HG03135 (cell line): ENCODE measurements around the gene INSIG1.

Experiments
- ATAC-seq: cut with Tn5 transposase; IDR thresholded peaks from one replicate; pipeline ENCODE4 v1.9.1; 2021; ENCODE audit warnings: mild to moderate bottlenecking, moderate library complexity; ENCODE audit not compliant: unreplicated experiment

The INSIG1 gene

DNA sequence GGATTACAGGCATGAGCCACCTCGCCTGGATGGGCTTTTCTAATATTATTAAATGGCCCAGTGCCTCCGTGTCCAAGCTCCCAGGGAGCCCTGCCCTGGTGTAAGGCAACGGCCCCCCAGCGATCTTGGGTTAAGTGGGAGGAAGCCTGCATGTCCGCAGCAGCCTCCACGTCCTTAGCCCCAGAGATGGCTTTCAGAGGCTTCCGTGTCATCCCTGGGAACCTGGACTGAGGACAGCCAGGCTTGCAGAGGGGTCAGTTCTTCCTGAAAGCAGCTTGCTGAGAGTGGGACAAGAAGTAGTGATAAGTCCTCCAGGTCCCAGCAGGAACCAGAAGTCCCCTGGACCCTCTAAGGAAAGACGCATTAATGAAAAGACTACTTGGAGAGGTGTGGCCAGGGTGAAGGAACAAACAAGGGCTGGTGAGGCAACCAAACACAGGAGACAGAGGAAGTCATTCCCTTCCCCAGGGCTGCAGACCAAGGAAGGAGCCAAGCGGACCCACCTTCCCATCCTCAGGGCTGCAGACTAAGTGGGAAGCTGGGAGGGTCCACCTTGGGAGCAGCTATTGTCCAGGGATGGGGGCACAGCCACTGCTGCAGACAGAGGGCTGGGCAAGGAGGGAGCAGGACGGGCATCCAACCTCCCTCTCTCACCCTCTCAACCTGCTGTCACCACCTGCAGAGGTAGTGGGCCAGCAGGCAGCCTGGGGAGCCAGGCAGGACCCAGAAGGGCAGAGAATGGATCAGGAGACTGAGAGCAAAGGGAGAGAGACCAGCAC lies 13.0 kb upstream of the INSIG1 start:
- no peak for ATAC-seq

- no peak for ATAC-seq
Observed at GRCh38 chr7:155285423-155285822, 12.3 kb upstream of the INSIG1 start.

DNA sequence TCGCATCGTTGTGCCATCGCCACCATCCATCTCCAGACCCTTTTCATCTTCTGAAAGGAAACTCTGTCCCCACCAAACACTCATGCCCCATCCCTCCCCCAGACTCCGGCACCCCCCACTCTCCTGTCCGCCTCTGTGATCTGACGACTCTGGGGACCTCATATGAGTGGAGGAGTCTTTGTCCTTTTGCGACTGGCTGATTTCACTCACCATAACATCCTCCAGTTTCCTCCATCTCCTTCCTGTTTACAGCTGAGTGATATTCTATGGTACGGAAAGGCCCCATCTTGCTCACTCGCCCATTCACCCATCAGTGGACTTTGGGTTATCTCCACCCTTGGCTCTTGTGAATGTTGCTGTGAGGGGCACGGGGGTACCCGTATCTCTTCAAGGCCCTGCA lies 11.8 kb upstream of the INSIG1 start:
- no peak for ATAC-seq

DNA sequence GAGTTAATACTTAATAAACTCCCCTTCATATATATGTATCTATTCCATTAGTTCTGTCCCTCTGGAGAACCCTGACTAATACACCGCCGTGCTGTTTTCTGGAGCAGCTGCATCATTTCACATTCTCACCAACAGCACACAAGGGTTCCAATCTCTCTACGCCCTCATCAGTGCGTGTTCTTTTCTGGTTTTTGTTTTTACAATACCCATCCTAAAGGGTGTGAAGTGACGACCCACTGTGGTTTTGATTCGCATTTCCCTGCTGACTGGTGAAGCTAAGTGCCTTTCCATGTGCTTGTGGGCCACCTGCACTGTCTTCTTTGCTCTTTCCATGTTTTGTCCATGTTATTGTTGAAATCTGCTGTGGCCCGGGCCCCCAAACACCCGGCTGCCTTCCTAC lies 11.0 kb upstream of the INSIG1 start:
- no peak for ATAC-seq

DNA sequence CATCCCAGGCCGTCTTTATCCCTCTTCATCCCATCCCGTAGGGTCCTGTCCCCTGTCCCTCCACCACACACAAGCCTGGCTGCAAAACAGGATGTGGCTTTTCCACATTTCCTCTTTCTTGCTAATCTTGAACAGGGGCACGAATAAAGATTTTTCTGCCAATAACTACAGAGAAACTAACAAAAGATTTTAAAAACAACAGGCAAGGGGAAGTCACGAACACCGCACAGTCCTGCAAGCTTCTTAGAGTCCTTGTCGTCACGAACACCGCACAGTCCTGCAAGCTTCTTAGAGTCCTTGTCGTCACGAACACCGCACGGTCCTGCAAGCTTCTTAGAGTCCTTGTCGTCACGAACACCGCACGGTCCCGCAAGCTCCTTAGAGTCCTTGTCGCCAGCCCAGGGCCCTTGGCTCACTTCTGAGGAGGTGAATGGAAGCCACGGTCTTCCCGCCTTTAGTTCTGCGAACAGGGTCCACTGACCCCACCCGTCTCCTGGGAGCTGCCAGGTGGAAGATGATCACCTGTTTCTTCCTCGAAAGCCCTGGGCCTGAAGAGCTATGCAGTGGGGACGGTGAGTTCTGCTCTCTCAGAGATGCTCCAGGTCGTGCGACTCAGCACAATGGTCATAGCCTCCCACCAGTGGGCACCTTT lies 10.3 kb upstream of the INSIG1 start:
- ATAC-seq = no peak

DNA sequence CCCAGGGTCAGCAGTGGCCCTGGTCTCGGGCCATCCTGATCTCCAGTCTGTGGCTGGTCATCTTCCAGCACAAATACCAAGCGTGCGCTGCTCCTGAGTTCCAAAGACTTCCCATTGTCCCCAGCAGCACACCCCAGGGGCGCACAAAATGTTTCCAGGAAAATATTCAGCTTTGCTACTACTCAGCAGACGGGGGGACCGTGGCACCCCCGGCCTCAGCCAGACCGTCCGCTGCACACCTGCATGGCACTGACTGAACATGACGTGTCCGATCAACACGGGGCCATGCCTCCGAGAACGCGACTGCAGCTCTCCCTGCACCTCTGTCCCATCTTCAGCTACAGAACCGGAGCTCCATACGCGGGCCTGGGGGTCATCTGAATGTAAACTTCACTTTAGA lies 9.6 kb upstream of the INSIG1 start:
- ATAC-seq = no peak

DNA sequence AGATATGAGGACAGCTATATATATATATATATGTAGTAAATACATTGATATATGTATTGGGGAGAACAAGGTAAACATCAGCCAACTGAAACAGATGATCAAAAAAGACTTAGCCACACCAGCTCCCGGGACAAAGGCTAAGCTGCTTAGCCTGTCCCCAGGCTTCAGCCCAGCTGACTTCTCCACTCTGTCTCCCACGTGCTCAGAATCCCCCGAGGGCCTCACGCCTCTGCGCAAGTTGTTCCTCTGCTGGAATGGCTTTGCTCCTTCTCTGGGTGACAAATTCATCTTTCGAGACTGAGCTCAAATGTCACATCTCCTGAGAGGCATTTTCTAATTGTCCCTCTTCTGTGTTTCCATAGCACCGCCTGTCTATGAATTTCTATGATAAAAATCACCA lies 8.6 kb upstream of the INSIG1 start:
- no peak for ATAC-seq

GRCh38 chr7:155289949-155290501 lies 7.7 kb upstream of the INSIG1 start:
- ATAC-seq = no peak

- no peak for ATAC-seq
Observed at GRCh38 chr7:155291045-155291530, 6.6 kb upstream of the INSIG1 start.

DNA sequence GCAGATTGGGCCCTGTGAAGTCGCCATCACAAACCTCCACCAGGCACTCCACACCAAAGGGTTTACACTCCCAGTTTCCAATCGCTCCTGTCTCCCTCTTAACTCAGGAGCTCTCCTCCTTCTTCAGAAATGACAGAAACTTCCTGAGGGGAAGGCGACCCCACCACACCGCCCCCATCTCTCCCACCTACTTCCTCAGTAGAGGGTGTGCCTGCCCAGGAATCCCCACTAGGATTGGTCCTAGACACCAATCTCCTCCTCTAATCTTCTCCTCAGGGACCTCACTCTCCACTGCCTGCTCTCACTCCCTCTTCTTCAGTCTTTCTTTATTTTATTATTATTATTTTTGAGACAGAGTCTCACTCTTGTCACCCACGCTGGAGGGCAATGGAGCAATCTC lies 5.9 kb upstream of the INSIG1 start:
- ATAC-seq = no peak

- ATAC-seq = no peak
Observed at GRCh38 chr7:155292680-155293226, 4.9 kb upstream of the INSIG1 start.

DNA sequence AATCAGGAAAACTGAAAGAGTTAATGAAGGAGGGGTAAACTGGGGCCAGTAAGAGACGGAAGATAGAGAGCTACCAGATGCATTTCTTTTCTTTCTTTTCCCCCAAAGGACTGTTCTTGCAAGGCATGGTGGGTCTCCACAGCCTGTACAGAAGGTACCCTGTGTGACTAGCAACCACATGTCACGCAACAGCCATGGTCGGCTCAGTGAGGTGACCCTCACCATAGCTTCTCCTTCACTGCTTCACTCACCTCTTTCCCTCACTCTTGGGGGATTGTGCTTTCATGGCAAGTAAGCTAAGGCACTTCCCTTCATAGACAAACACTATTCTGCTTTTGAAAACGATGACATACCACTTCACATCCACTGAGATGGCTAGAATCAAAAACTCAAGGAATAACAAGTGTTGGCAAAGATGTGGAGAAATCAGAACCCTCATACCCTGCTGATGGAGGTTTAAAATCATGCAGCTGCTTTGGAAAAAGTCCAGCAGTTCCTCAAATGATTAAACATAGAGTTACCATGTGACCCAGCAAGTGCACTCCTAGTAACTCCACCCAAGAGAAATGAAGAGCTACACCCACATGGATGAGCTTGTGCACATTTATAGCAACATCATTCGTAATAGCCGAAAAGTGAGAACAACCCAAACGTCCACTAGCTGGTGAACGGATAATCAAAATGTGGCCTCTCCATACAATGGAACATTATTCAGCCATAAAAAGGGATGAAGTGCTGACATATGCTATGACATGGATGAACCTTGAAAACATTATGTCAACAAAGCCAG lies 3.8 kb upstream of the INSIG1 start:
- ATAC-seq = no peak

- ATAC-seq = no peak
Observed at GRCh38 chr7:155294511-155294778, 3.2 kb upstream of the INSIG1 start.

GRCh38 chr7:155295511-155295910 lies 2.2 kb upstream of the INSIG1 start:
- no peak for ATAC-seq

DNA sequence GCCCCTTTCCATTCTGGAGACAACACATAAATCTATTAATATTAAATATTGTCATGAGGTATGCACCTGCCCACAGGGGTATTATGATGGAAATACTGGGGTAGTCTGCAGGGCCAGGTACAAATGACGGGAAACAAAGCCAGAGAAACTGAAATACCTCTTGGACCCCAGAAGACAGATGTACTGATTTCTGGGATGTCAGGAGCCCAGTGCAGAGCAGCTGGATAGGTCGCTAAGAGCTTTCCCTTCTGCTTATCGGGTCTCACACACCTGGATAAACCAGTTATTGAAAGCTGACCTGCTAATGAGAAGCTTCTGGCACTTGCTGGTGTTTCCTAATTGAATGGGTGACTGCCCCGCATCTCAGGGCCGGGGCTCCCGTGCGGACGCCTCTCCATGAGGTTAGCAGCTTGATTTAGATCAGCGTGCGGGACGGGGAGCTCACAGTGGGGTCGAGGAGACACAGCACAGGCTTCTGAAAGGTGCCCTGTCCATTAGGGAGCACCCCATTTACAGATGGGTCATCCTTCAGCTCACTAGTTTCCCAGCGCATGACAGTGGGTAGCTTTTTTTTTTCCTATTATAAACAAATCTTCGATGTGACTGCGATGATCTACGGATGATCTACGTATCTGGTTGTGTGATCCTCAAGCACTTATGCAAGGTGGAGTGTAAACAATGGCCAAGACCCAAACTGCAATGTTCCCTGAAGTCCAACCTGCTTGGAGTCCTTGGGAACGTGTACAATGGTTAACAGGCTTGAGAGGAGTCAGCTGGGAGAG lies 1.5 kb upstream of the INSIG1 start:
- no peak for ATAC-seq

GRCh38 chr7:155296788-155297516 lies 726 bp upstream of the INSIG1 start:
- peak; percentile 20 for ATAC-seq

- no peak for ATAC-seq
Observed at GRCh38 chr7:155298288-155298833, 683 bp downstream of the INSIG1 start.

GRCh38 chr7:155298834-155299534 lies 1.3 kb downstream of the INSIG1 start:
- ATAC-seq = peak; percentile 67
